K562 (cell line): ENCODE data around the gene ZDHHC16. TPM values are rescaled to one million over a fixed set of nuclear protein-coding genes. Genes with fewer than 3 reads are reported as not detected.

Experiments used
- ATAC-seq: fragments of 200-7000 bp; cut with Tn5 transposase; 3 replicates; pipeline ENCODE4 v1.9.1; 2020; ENCODE audit warnings: moderate library complexity
- BruUV-seq: library from RNA; stranded (reverse); fragments of 400-500 nt; replicated peaks from 2 replicates; lab custom pipeline; 2021; lab: Mats Ljungman, UMichigan
- CTCF ChIA-PET: fragments of 300-600 bp; formaldehyde crosslinking; extraction: SDS; loops from one replicate; lab custom pipeline; 2021; ENCODE audit warnings: low intra/inter-chr PET ratio; lab: Yijun Ruan, JAX
- POLR2A ChIA-PET: fragments of 300-600, 350-650 bp; sonication (Branson Sonifier 250); formaldehyde crosslinking; extraction: SDS; loops from one replicate; lab custom pipeline; 2021; ENCODE audit warnings: antibody characterized with exemption, inconsistent platforms; lab: Yijun Ruan, JAX
- DNase-seq, 4 experiments: peaks; one replicate each; pipeline versions ENCODE4 v3.0.0 to v3.0.0-alpha.2; 2011 to 2018; ENCODE audit warnings: low spot score in 3 of 4, mixed read lengths in 3 of 4; ENCODE audit errors: extremely low read depth in 1 of 4
- FAIRE-seq: peaks from 2 replicates; lab custom pipeline; 2011; peaks lifted over from hg19 to GRCh38; lab: Jason Lieb, UNC
- H2AFZ ChIP-seq: 2 replicates; pipeline ENCODE4 v1.6.0; 2011; ENCODE audit warnings: low read depth, low read length, control low read depth, inconsistent platforms
- H3K27ac ChIP-seq: fragments of 200-600 bp; 3 replicates; pipeline ENCODE4 v1.8.0; 2011; ENCODE audit warnings: low read depth, mild to moderate bottlenecking, control low read depth, inconsistent platforms, low read length, moderate library complexity, mixed read lengths; ENCODE audit errors: extremely low read depth
- H3K27me3 ChIP-seq, 2 experiments: fragments of 300-600 bp in 1 of 2; 2 replicates in 1 of 2; 3 replicates in 1 of 2; pipeline versions ENCODE4 v1.6.0 to v1.8.0; 2011; ENCODE audit warnings: inconsistent platforms in 2 of 2, low read length in 2 of 2, mild to moderate bottlenecking in 1 of 2, mixed read lengths in 1 of 2, moderate library complexity in 1 of 2; ENCODE audit not compliant: control insufficient read depth in 2 of 2, insufficient read depth in 2 of 2
- H3K36me3 ChIP-seq: fragments of 300-600 bp; 3 replicates; pipeline ENCODE4 v1.8.0; 2011; ENCODE audit warnings: mild to moderate bottlenecking, low read length, inconsistent platforms; ENCODE audit not compliant: control insufficient read depth, insufficient read depth
- H3K4me1 ChIP-seq, 2 experiments: fragments of 200-600 bp in 1 of 2; replicated peaks in 1 of 2; 2 replicates in 1 of 2; 3 replicates in 1 of 2; pipeline versions ENCODE4 v1.5.1 to v1.8.0; 2011; ENCODE audit warnings: inconsistent platforms in 2 of 2, low read length in 2 of 2, mild to moderate bottlenecking in 1 of 2, mixed read lengths in 1 of 2, moderate library complexity in 1 of 2; ENCODE audit not compliant: control insufficient read depth in 2 of 2, insufficient read depth in 2 of 2
- H3K4me2 ChIP-seq: 2 replicates; pipeline ENCODE4 v1.6.1; 2011; ENCODE audit warnings: low read length, control low read depth, inconsistent platforms, mixed read lengths; ENCODE audit not compliant: insufficient read depth
- H3K4me3 ChIP-seq: fragments of 200-600 bp; sonication (generic), shearing (Covaris generic); 2 replicates; pipeline ENCODE4 v1.5.1; 2016; ENCODE audit warnings: control low read depth, inconsistent platforms
- H3K79me2 ChIP-seq: fragments of 200-600 bp; 3 replicates; pipeline ENCODE4 v1.8.0; 2011; ENCODE audit warnings: low read length, inconsistent platforms; ENCODE audit not compliant: control insufficient read depth, insufficient read depth
- H3K9ac ChIP-seq, 2 experiments: 2 replicates each; pipeline versions ENCODE4 v1.6.0 to v1.6.1; 2011; ENCODE audit warnings: low read depth in 2 of 2, low read length in 2 of 2, control low read depth in 1 of 2, inconsistent platforms in 1 of 2, mild to moderate bottlenecking in 1 of 2, mixed read lengths in 1 of 2; ENCODE audit not compliant: insufficient read depth in 1 of 2
- H3K9me1 ChIP-seq: one replicate; pipeline ENCODE4 v1.6.0; 2011; ENCODE audit warnings: inconsistent platforms, mild to moderate bottlenecking, low read length, moderate library complexity; ENCODE audit not compliant: control insufficient read depth, insufficient read depth
- H3K9me3 ChIP-seq: replicated peaks from 2 replicates; pipeline ENCODE4 v1.5.1; 2011; ENCODE audit warnings: low read depth, low read length, inconsistent platforms; ENCODE audit not compliant: control insufficient read depth, insufficient read depth
- H4K20me1 ChIP-seq: replicated peaks from 2 replicates; pipeline ENCODE4 v1.6.1; 2011; ENCODE audit warnings: low read length, inconsistent platforms, mixed read lengths; ENCODE audit not compliant: control insufficient read depth, insufficient read depth
- DIDO1 ChIP-seq: fragments of 450-650 bp; IDR thresholded peaks from 2 replicates; pipeline ENCODE4 v1.6.1; 2016; ENCODE audit warnings: low read depth, missing biosample characterization, missing genetic modification characterization
- E2F6 ChIP-seq, 2 experiments: IDR thresholded peaks; 2 replicates each; pipeline ENCODE4 v1.6.1; 2011; ENCODE audit warnings: borderline replicate concordance in 1 of 2, control low read depth in 1 of 2, low read depth in 1 of 2, low read length in 1 of 2, mild to moderate bottlenecking in 1 of 2, mixed read lengths in 1 of 2, moderate library complexity in 1 of 2; ENCODE audit not compliant: insufficient read depth in 1 of 2, insufficient read length in 1 of 2, poor library complexity in 1 of 2, severe bottlenecking in 1 of 2; ENCODE audit errors: extremely low read depth in 1 of 2
- ETS2 ChIP-seq: IDR thresholded peaks from 2 replicates; pipeline ENCODE4 v1.6.1; 2016; ENCODE audit warnings: borderline replicate concordance, missing genetic modification characterization, mild to moderate bottlenecking, moderate library complexity, missing compliant biosample characterization; ENCODE audit not compliant: poor library complexity, severe bottlenecking
- GMEB1 ChIP-seq: fragments of 250-450 bp; sonication (Bioruptor Pico); IDR thresholded peaks from 2 replicates; pipeline ENCODE4 v1.4.0; 2020; ENCODE audit warnings: mild to moderate bottlenecking
- GTF2F1 ChIP-seq: IDR thresholded peaks from 2 replicates; pipeline ENCODE4 v1.6.1; 2011; ENCODE audit warnings: low read depth, low read length, improper control_type of control experiment
- HNRNPK ChIP-seq: fragments of 200-400 bp; formaldehyde crosslinking; IDR thresholded peaks from one replicate; pipeline ENCODE4 v1.6.1; 2018; ENCODE audit warnings: mild to moderate bottlenecking, low read depth, low read length; ENCODE audit not compliant: poor library complexity, severe bottlenecking
- ID3 ChIP-seq, 2 experiments: fragments of 250-450 bp in 1 of 2; fragments of 450-650 bp in 1 of 2; sonication (Bioruptor Pico) in 1 of 2; IDR thresholded peaks; 2 replicates each; pipeline versions ENCODE4 v1.6.1 to v1.8.0; 2016 to 2021; ENCODE audit warnings: mild to moderate bottlenecking in 2 of 2, moderate library complexity in 2 of 2, missing compliant biosample characterization in 1 of 2, missing genetic modification characterization in 1 of 2
- NCOR1 ChIP-seq: fragments of 450-650 bp; IDR thresholded peaks from 2 replicates; pipeline ENCODE4 v1.6.1; 2016; ENCODE audit warnings: mild to moderate bottlenecking, moderate library complexity
- NR2C1 ChIP-seq, 2 experiments: fragments of 450-650 bp; IDR thresholded peaks; 2 replicates each; pipeline ENCODE4 v1.6.1; 2017; ENCODE audit warnings: mild to moderate bottlenecking in 2 of 2, antibody characterized with exemption in 1 of 2, inconsistent platforms in 1 of 2, missing compliant biosample characterization in 1 of 2, missing genetic modification characterization in 1 of 2
- TOE1 ChIP-seq, 2 experiments: fragments of 450-650 bp in 1 of 2; sonication (generic) in 1 of 2; formaldehyde crosslinking in 1 of 2; IDR thresholded peaks; 2 replicates each; pipeline versions ENCODE4 v1.7.1 to v1.8.0; 2016 to 2022; ENCODE audit warnings: borderline replicate concordance in 2 of 2, mild to moderate bottlenecking in 2 of 2, antibody characterized with exemption in 1 of 2, inconsistent platforms in 1 of 2, low read depth in 1 of 2, missing genetic modification reagents in 1 of 2, moderate library complexity in 1 of 2
- WGBS: fragments of 100-300 bp; shearing (Covaris generic); methylation state at CpG from one replicate; pipeline ENCODE4 v1.1.6; 2016; ENCODE audit warnings: low coverage, mixed read lengths; ENCODE audit not compliant: insufficient coverage; ENCODE audit errors: missing lambda C conversion rate; 5-methylcytosine and 5-hydroxymethylcytosine counted together
- in situ Hi-C: fragments of 300-500 bp; cut with MboI; formaldehyde crosslinking; loops from 4 replicates; pipeline ENCODE4 v1.15.0; 2018; ENCODE audit warnings: inconsistent platforms, mixed read lengths
- intact Hi-C: fragments of 100-400 bp; cut with micrococcal nuclease; formaldehyde crosslinking; loops from 2 replicates; pipeline ENCODE4 v1.14.2; 2022
- polyA plus RNA-seq, 8 experiments: library from polyadenylated mRNA; depleted of rRNA in 4 of 8; stranded (reverse) in 5 of 8; unstranded in 3 of 8; fragments of >200 nt; fragmentation: Nextera tagmentation in 2 of 8; fragmentation: Illumina TruSeq in 1 of 8; extraction: Ambion mirVana in 2 of 8; extraction: Trizol in 1 of 8; gene quantifications; 2 replicates each; pipeline versions ENCODE4 v1.2.1 to v1.2.3, GENCODE V29; 2011 to 2014; ENCODE audit warnings: inconsistent platforms in 1 of 8, missing spikeins in 1 of 8
- total RNA-seq, 7 experiments: library from RNA; depleted of rRNA in 6 of 7; stranded (reverse); fragments of >200 nt in 6 of 7; fragmentation: Illumina TruSeq in 2 of 7; extraction: Trizol in 2 of 7; gene quantifications; 2 replicates each; pipeline versions ENCODE4 v1.2.1 to v1.2.3, GENCODE V29; 2011 to 2021; ENCODE audit warnings: low replicate concordance in 1 of 7

The ZDHHC16 gene
- total and polyA plus RNA-seq, 9 of the 15 experiments (the other 6 are each of a cell fraction or from before 2014, with no cell fraction given), result 12.5 to 33.8 (median 21.3) TPM

- Histone ChIP-seq H3K4me1 (peaks cover 8 to 10% of the 10 kb centered on the region in 2 experiments; a peak in 3 of 5 replicates), H3K27ac (no peak overlapping the region), H3K79me2 (peaks cover 33% of the 10 kb centered on the region), H3K4me2 (no peak overlapping the region), H3K9ac (no peak overlapping the region), H4K20me1 (no peaks in the 10 kb centered on the region), H3K36me3 (peaks cover 46% of the 10 kb centered on the region; the same call in 2 of the 3 replicates), H3K27me3 (no peaks in the 10 kb centered on the region), H3K9me1 (no peaks in the 10 kb centered on the region), H3K4me3 (no peak overlapping the region), H3K9me3 (no peaks in the 10 kb centered on the region), H2AFZ (no peak overlapping the region)
- ATAC-seq, result no peak
- no TSS peak for BruUV-seq
- in situ Hi-C loops (no loop called here), intact Hi-C loops (no loop called here)
- POLR2A ChIA-PET, result interaction anchor here (0.7 to 1.5 kb wide), 3 partner anchors 9 to 12 kb away, joined by 3 to 6 read pairs (median 3); no protein-coding TSS in a partner anchor
- no peak for DNase-seq
- WGBS, result 100% methylated on average over 1 of the region's 1 CpG
- FAIRE-seq, result no peak
- TF ChIP-seq E2F6 (IDR thresholded peaks at IDR 0.05; ENCODE audit: borderline replicate concordance in 1 of 2, extremely low read depth in 1 of 2, insufficient read depth in 1 of 2, insufficient read length in 1 of 2, low read depth in 1 of 2, low read length in 1 of 2, poor library complexity in 1 of 2, severe bottlenecking in 1 of 2) (no peak), ID3 (CRISPR knock-in tag; IDR thresholded peaks at IDR 0.05) (no peak), ID3 (tag; IDR thresholded peaks at IDR 0.05) (no peak), TOE1 (IDR thresholded peaks at IDR 0.05; ENCODE audit: borderline replicate concordance) (no peak), TOE1 (CRISPR knock-in tag; IDR thresholded peaks at IDR 0.05; ENCODE audit: borderline replicate concordance, low read depth) (no peak), NCOR1 (no peak), DIDO1 (tag) (no peak), GMEB1 (CRISPR knock-in tag) (no peak), ETS2 (no peak), GTF2F1 (no peak), NR2C1 (IDR thresholded peaks at IDR 0.05) (no peak), NR2C1 (tag; IDR thresholded peaks at IDR 0.05) (no peak), HNRNPK (no peak)
- CTCF ChIA-PET, result no interaction called here
Observed at GRCh38 chr10:97442277-97442676, 3.7 kb upstream of the ZDHHC16 start.
